HL-60 (cell line): ENCODE data around the gene ASCC3.

Source experiments
- DNase-seq, 2 experiments: peaks; one replicate each; pipeline ENCODE4 v3.0.0-alpha.2; 2010 to 2020; ENCODE audit warnings: low read depth in 1 of 2, low spot score in 1 of 2
- H3K27ac ChIP-seq: fragments of 250-450 bp; sonication (Bioruptor Pico); replicated peaks from 2 replicates; pipeline ENCODE4 v1.5.1; 2020; ENCODE audit warnings: mild to moderate bottlenecking, moderate library complexity
- H3K27me3 ChIP-seq: fragments of 250-450 bp; sonication (Bioruptor Pico); 2 replicates; pipeline ENCODE4 v1.5.1; 2021; ENCODE audit warnings: mild to moderate bottlenecking, moderate library complexity; ENCODE audit not compliant: insufficient read depth, poor library complexity, severe bottlenecking
- H3K4me3 ChIP-seq: replicated peaks from 2 replicates; pipeline ENCODE4 v1.5.1; 2011; ENCODE audit warnings: mild to moderate bottlenecking, control low read depth, low read length; ENCODE audit not compliant: insufficient read depth
- GABPA ChIP-seq: IDR thresholded peaks from 2 replicates; pipeline ENCODE4 v1.6.1; 2012; ENCODE audit warnings: low read depth
- POLR2AphosphoS5 ChIP-seq: IDR thresholded peaks from 2 replicates; pipeline ENCODE4 v1.6.1; 2012; ENCODE audit warnings: low read depth
- SPI1 ChIP-seq: IDR thresholded peaks from 2 replicates; pipeline ENCODE4 v1.6.1; 2012; ENCODE audit warnings: low read depth, mild to moderate bottlenecking, borderline replicate concordance
- TF ChIP-seq, protein P1 (sequence below): IDR thresholded peaks from 2 replicates; pipeline ENCODE4 v1.6.1; 2012; ENCODE audit warnings: low read depth; ENCODE audit not compliant: insufficient replicate concordance
- TF ChIP-seq, protein P2 (sequence below): IDR thresholded peaks from one replicate; pipeline ENCODE4 v1.5.1; 2011; ENCODE audit warnings: low read length, control low read depth, inconsistent platforms; ENCODE audit not compliant: insufficient read depth

ASCC3 gene

DNA sequence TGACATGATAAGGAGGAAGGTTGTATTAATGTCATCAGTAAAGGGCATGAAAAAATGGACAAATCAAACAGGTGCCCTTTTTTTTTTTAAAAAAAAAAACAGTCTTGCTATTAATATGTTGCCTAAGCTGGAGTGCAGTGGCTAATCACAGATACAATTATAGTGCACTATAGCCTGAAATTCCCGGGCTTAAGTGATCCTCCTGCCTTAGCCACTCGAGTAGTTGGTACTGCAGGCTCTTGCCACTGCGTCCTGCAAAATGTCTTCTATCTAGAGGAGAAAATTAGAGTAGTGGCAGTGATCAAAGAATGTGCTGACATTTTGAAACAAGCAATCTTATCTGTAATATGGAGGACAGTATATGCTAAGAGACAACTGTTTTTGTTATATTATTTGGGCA, 127.7 kb downstream of the ASCC3 start:
- H3K27ac ChIP-seq = no peak overlapping the region
- H3K4me3 ChIP-seq = no peak overlapping the region
- no peaks in the 10 kb centered on the region for H3K27me3 ChIP-seq
- TF ChIP-seq SPI1 (no peak), POLR2AphosphoS5 (no peak), GABPA (no peak)
- TF ChIP-seq, protein P1, sequence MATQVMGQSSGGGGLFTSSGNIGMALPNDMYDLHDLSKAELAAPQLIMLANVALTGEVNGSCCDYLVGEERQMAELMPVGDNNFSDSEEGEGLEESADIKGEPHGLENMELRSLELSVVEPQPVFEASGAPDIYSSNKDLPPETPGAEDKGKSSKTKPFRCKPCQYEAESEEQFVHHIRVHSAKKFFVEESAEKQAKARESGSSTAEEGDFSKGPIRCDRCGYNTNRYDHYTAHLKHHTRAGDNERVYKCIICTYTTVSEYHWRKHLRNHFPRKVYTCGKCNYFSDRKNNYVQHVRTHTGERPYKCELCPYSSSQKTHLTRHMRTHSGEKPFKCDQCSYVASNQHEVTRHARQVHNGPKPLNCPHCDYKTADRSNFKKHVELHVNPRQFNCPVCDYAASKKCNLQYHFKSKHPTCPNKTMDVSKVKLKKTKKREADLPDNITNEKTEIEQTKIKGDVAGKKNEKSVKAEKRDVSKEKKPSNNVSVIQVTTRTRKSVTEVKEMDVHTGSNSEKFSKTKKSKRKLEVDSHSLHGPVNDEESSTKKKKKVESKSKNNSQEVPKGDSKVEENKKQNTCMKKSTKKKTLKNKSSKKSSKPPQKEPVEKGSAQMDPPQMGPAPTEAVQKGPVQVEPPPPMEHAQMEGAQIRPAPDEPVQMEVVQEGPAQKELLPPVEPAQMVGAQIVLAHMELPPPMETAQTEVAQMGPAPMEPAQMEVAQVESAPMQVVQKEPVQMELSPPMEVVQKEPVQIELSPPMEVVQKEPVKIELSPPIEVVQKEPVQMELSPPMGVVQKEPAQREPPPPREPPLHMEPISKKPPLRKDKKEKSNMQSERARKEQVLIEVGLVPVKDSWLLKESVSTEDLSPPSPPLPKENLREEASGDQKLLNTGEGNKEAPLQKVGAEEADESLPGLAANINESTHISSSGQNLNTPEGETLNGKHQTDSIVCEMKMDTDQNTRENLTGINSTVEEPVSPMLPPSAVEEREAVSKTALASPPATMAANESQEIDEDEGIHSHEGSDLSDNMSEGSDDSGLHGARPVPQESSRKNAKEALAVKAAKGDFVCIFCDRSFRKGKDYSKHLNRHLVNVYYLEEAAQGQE = no peak
- TF ChIP-seq, protein P2, sequence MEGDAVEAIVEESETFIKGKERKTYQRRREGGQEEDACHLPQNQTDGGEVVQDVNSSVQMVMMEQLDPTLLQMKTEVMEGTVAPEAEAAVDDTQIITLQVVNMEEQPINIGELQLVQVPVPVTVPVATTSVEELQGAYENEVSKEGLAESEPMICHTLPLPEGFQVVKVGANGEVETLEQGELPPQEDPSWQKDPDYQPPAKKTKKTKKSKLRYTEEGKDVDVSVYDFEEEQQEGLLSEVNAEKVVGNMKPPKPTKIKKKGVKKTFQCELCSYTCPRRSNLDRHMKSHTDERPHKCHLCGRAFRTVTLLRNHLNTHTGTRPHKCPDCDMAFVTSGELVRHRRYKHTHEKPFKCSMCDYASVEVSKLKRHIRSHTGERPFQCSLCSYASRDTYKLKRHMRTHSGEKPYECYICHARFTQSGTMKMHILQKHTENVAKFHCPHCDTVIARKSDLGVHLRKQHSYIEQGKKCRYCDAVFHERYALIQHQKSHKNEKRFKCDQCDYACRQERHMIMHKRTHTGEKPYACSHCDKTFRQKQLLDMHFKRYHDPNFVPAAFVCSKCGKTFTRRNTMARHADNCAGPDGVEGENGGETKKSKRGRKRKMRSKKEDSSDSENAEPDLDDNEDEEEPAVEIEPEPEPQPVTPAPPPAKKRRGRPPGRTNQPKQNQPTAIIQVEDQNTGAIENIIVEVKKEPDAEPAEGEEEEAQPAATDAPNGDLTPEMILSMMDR = no peak
- no peak for DNase-seq

DNA sequence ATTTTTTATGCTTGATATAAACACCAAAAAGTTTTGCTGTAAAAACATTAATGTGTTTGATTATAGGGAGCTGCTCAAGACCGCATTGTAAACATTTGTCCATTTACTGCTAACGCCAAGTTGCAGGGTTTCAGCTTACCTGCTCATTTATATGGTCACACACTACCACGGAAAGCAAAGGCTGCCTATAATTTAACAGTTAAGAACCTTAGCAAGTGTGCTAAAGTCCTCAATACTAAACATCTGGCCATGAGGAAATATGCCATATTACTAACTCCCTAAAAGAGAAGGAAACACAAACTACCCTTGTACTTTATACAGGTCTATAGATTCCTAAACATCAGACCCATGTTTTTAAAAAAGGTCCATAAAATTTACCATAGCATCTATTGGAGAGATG, 129.5 kb downstream of the ASCC3 start:
- no peak overlapping the region for H3K27ac ChIP-seq
- TF ChIP-seq, protein P1 = no peak
- TF ChIP-seq, protein P2 = no peak
- TF ChIP-seq SPI1 (no peak), GABPA (no peak), POLR2AphosphoS5 (no peak)
- no peaks in the 10 kb centered on the region for H3K27me3 ChIP-seq
- DNase-seq = no peak
- no peak overlapping the region for H3K4me3 ChIP-seq

DNA sequence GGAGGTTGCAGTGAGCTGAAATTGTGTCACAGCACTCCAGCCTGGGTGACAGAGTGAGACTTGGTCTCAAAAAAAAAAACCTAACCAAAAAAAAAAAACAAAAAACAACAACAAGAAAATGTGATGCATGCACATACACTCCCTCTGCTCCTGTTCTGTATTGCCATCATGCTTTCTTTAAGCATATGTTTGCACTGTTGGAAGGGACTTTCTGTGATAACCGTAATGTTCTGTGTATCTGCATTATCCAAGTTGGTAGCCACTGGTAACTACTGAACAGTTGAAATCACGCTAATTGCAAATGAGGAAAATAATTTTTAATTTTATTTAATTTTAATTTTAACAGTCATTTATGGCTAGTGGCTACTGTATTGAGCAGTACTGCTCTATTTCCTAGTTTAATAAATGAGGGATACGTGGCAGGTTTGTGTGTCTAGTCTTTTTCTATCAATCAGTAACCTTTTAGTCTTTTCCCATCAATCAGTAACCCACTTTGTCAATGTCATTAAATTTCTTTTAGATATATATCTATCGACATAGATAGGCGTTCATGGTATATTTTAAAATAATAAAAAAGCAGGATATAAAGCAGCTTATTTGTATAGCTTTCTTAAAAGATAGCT, 135.6 kb downstream of the ASCC3 start:
- no peaks in the 10 kb centered on the region for H3K27me3 ChIP-seq
- no peak for TF ChIP-seq GABPA
- TF ChIP-seq, protein P1 = no peak
- TF ChIP-seq, protein P2 = no peak
- TF ChIP-seq SPI1 = no peak
- TF ChIP-seq POLR2AphosphoS5 = no peak
- no peak for DNase-seq
- H3K4me3 ChIP-seq = no peak overlapping the region
- no peak overlapping the region for H3K27ac ChIP-seq
